ENCODE measurements around the gene TCEAL1.
"Not testable (repeated sequence)": the region's sequence is repeated elsewhere in the genome, so short reads cannot be mapped to it uniquely, and the experiment has no call there.

TCEAL1 gene, protein sequence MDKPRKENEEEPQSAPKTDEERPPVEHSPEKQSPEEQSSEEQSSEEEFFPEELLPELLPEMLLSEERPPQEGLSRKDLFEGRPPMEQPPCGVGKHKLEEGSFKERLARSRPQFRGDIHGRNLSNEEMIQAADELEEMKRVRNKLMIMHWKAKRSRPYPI

DNA sequence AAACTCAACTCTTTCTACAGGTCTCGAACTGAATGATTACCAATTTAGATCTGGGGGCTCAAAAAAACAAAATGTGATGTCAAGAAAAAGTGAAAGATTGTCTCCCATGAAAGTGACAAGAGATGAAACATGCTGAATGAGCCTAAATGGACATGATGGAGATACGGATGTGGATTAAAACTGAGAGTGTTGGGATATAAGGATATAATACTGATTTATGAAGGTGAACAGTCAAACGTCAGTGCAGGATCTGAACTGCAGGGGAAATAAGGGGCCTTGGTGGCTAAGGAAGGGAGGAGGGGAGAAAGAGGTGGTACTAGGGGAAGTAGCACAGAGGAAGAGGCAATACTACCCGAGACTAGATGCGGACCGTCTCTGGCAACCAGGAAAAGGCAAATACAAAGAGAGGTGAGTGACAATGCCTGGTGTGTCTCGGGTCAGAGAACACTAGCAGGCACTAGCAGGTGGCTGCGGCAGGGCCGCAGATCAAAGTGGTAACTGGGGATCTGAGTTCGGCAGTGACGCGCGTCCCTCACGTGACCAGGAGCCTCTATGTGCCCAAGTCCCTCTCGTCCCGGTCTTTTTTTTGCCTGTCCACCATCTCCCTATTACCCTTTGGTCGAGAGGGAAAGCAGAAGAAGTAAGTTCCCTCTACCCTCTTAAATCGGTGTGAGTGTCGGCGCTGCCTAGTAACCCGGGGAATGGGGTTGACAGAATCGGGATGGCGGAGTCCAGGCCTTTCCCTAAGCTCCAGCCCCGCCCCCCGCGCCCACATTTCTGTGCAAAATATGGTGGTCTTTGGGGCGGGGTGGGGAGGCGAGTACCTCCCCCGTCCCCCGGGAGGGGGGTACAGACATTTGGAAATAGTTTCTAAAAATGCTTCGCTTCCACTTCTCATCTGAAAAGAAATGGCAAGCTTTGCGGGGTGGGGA, at the start of gene TCEAL1:
Gene TCEAL1 (plus strand): TSS at position 590 of the 932 bp plus-strand sequence. CDS start 942 bp downstream, outside the sequence.
- peak; percentile 29 for DNase-seq

DNA sequence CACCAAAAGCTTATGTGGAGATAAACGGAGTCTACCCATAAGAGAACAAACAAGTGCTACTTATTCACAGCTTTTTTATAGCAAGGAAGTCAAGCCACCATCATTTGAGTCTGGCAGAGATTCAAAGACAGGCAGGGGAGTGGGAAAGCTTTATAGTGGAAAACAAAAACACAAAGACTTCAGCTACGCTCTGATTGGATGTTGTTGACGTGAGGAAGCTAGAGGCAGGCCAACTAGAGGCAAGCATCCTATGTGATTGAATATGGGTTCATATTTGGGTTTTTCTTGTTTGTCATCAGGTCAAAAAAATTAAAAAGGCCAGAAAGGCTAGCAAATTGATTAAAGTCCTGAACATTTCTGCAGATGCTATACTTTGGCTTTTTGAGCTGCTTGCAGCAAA, 44.2 kb upstream of the TCEAL1 start:
- no peak for DNase-seq

DNA sequence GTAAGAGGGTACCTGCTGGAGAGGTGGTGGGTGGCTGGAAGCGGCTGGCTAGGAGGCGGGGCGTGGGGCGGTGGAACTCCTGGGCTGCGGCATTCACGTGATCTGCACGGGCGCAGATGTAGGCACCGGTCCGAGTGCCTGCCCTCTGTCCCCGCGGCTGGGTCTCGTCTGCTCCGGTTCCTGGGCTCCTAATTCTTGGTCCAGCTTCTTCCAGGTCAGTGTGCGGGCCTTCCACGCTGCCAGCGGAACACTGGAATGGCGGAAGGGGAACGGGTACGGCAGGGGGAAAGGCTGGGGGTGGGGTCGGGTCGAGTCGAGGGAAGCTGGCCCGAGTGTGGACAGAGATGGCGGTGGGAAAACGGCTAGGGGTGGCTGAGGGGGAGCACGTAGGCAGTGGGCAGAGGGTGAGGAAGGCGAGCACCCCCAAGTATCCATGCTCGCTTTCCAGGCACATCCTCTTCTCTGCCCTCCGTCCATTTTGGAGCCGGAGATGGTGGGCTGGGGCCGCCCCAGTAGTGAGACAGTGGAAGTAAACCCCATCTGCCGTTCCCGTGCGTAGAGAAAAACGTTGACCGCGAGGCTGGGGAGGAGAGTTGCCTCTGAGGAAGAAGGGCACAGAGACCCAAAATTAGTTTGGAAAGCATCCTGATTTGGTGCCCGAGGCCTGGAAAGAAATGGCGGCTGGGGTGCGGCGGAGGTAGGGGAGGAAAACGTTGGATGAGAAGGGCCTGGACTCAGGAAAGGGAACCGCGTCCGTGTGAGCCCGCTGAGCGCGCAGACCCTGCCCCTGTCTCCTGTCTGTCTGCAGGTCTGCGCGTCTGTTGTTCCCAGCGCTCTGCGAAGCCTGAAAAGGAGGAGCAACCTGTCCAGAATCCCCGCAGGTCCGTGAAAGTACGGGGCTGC, 43.1 kb upstream of the TCEAL1 start, which contains the start of gene TCEAL4:
Gene TCEAL4 (plus strand): TSS at position 105 of the 903 bp plus-strand sequence. CDS start 1,161 bp downstream, outside the sequence.
- peak; percentile 39 for DNase-seq

DNA sequence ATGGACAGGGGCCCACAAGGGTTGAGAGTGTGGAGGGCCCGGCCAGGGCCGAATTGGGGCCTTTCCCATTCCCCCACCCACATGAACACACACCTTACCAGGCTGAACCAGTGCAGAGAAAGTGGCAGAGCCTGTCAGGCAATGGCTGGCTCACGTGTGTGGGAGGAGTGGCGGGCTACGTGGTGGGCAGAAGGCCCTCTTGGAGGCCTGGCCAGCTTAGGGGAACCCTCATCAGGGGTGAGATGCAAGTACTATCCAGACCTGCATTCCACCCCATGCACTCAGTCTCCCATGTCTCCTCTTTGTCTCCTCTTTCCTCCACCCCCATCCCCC, 42.5 kb upstream of the TCEAL1 start:
- DNase-seq: no peak

DNA sequence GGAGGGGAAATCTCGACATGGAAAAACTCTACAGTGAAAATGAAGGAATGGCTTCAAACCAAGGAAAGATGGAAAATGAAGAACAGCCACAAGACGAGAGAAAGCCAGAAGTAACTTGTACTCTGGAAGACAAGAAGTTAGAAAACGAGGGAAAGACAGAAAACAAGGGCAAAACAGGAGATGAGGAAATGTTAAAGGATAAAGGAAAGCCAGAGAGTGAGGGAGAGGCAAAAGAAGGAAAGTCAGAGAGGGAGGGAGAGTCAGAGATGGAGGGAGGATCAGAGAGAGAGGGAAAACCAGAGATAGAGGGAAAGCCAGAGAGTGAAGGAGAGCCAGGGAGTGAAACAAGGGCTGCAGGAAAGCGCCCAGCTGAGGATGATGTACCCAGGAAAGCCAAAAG, 42.1 kb upstream of the TCEAL1 start:
- no peak for DNase-seq

DNA sequence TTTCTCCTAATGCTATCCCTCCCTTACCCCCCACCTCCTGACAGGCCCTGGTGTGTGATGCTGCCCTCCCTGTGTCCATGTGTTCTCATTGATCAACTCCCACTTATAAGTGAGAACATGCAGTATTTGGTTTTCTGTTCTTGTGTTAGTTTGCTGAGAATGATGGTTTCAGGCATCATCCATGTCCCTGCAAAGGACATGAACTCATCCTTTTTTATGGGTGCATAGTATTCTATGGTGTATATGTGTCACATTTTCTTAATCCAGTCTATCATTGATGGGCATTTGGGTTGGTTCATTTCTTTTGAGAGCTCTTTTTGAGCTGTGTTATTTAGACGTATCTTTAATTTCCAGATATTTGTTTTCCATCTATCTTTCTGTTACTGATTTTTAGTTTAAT, 36.5 kb upstream of the TCEAL1 start:
- not testable (repeated sequence) for DNase-seq

DNA sequence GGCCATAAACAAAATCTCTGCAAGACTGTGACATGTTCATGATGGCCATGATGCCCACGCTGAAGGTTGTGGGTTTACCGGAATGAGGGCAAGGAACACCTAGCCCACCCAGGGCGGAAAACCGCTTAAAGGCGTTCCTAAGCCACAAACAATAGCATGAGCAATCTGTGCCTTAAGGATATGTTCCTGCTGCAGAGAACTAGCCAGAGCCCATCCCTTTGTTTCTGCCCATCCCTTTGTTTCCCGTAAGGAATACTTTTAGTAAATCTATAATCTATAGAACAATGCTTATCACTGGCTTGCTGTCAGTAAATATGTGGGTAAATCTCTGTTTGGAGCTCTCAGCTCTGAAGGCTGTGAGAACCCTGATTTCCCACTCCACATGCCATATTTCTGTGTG, 33.6 kb upstream of the TCEAL1 start:
- not testable (repeated sequence) for DNase-seq

DNA sequence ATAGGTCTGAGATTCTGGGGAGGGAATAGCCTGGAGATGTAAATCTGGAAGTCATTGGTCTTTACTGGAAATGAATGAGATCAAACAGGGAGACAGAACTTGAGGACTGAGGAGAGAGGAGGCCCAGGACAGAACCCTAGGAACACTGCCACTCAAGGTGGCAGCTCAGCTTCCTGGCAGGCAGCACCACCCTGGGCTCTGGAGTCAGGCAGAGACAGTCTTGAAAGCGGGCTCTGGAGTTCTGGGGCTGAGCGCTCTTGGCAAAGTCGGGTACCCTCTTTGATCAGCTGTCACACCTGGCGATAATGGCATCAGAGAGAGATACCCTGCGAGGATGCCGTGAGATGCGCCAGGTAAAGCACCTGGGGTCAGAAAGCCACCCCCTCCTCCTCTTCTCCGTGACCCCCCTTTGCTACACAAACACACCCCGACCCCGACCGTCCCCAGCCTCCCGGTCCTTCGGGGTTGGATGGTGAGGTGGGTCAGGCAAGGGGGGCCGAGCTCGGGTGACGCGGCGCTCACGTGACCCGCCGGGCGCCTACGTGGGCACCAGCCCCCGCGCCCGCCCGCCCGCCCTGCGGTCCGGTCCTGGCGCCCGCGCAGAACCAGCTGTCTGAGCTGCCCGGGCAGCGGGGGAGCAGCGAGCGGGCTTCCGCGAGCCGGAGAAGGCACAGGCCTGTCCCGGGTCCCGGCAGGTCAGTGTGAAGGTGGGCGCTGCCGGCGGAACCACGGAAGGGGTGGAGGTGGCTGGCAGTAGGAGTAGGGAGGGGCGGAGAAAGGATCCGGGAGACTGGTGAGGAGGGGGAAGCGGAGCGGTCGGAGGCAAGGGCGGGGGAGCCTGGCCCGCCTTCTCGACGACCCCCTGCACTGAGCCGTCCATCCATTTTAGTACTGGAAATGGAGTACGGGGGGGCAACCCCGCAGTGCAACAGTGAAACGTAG, 21.1 kb upstream of the TCEAL1 start, which contains the start of gene TCEAL3:
Gene TCEAL3 (plus strand): TSS at position 600 of the 942 bp plus-strand sequence. CDS start 1,102 bp downstream, outside the sequence.
- peak; percentile 36 for DNase-seq

DNA sequence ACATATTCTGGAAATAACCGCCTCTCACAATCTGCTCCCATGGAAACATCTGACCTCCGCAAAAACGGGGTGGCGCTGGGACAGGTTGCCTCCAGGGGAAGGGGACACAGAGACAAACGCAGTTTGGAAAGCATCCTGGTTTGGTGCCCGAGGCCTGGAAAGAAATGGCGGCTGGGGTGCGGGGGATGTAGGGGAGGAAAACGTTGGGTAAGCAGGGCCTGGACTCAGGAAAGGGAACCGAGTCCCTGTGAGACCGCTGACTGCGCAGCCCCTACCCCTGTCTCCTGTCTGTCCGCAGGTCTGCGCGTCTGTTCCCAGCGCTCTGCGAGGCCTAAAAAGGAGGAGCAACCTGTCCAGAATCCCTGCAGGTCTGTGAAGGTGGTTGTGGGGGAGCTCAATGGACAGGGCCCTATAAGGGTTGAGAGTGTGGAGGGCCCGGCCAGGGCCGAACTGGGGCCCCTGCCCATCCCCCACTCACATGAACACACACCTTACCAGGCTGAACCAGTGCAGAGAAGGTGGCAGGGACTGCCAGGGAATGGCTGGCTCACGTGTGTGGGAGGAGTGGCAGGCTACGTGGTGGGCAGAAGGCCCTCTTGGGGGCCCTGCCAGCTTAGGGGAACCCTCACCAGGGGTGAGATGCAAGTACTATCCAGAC, 20.3 kb upstream of the TCEAL1 start:
- no peak for DNase-seq

DNA sequence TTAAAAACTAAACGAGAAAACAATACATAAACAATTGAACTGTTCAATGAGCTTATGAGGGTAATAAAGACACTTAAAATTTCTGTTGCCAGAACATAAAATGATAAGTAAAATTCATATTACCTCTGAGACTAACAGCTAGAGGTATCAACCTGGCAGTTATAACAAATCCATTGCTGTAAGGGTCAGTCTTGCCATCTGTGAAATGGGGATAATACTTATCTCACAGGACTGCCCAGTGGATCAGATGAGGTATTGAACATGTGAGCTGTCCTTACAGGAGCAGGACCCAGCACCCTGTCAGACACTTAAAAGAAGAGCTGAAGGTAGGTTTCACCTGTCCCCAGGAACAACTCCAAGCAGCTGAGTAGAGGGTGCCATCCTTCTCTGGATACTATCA, 18.5 kb upstream of the TCEAL1 start:
- no peak for DNase-seq

DNA sequence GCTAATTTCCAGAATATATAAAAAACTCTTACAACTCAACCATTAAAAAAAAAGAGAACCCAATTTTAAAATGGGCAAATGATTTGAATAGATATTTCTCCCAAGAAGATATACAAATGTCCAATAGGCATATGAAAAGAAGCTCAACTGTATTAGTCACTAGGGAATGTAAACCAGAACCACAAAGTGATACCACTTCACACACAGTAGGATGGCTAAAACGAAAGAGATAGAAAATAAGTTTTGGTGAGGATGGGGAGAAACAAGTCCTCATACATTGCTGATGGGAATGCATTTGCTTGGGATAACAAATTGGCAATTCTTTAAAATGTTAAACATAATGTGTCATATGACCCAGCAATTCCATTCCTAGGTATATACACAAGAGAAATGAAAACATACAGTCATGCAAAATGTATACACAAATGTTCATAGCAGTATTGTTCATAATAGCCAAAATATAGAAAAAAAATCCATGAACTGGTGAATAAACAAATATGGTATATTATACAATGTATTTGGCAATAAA, 15.3 kb upstream of the TCEAL1 start:
- no peak for DNase-seq

DNA sequence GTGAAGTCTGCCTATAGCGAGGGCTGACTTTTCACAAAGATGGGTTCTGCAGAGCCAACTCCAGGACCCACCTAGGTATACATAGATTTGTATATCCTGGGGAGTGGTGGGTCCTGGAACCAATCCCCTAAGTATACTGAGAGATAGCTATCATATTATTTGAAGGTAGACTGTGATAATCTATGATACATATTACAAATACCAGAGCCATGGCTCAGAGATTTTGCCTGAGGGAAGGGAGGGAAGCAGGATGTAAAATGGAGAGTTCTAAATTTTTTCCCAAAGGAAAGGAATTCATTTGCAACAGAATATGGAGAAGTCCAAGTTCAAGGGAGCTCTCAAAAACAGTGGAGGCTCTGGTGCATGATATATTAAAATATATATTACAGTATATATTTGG, 13.8 kb upstream of the TCEAL1 start:
- no peak for DNase-seq

DNA sequence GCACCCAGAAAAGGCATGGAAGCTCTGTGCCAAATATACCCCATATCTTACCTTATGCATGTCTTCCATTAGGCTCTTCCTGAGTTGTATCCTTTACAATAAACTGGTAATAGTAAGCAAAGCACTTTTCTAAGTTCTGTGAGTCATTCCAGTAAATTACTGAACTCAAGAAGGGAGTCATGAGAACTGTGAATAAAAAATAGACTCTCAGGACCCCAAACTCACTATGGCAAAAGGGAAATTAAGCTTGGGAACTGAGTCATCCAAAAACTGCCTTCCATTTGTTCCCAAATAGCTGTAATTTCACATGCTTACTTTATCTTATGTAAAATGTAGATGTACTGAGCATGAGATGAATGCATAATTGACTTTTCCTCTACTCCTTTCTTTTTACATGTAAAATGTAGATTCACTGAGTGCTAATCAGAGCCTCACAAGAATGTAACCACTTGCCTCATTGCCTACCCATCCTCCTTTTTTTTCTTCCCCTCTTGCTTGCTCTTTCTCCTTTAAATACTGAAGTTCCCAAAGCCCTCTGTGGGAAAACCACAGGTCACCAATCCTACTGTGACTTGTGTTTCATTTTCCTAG, 12.9 kb upstream of the TCEAL1 start:
- no peak for DNase-seq

DNA sequence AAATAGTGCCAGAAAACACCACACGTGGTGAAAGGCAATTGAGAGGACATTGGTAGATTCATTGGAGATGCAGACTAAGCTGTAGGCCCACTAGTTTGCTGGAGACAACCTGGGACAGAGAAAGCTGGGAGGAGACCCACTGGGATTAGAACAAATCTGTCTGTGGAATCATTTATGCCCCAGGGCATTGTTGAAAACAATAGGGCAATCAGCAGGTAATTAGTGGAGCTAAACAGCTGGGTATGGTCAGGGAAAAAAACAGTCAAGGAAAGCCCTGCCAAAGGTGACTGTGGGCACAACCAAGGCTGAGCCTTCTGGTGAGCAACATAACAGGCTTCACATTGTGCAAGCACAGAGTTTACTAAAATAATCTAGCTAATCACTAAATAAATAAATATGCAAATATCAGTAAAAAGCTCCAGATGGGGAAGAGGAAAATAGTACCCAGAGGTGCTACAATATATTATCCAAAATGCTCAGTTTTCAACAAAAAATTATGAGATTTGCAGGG, 12.0 kb upstream of the TCEAL1 start:
- no peak for DNase-seq

DNA sequence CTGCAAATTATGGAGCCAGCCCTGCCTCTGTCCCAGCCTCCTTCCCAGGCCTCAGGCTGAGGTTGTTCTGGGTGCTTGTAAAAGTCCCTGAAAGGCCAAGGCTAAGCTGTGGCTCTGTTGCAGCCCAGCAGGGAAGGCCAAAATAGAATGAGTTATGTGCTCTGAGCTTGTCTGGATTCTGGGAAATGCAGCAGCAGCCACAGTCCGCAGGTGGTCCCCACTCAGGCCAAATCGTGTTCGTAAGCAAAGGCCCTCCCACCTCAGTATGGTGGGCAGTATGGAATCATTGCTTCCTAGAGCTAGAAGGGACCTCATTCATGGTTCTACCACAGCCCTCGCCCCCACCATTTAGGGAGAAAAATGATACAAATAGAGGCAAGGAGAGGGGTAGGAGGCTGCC, 4.7 kb upstream of the TCEAL1 start:
- no peak for DNase-seq

DNA sequence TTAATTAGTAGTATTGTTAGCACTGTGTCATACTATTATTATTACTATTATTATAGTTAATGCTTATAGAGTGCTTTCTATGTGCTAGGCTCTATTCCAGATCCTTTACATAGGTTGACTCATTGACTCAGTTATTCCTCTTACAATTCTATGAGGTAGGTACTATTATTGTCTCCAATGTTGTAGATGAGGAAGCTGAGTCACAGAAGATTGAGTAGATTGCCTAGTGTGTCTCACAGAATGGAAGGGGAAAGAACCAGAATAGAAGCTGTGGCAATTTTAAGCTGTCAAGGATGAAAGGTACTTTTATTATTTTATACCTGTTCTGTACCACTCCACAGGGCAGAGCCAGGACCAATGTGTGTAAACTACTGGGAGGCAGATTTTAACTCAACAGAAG, 1.9 kb upstream of the TCEAL1 start:
- DNase-seq: no peak

DNA sequence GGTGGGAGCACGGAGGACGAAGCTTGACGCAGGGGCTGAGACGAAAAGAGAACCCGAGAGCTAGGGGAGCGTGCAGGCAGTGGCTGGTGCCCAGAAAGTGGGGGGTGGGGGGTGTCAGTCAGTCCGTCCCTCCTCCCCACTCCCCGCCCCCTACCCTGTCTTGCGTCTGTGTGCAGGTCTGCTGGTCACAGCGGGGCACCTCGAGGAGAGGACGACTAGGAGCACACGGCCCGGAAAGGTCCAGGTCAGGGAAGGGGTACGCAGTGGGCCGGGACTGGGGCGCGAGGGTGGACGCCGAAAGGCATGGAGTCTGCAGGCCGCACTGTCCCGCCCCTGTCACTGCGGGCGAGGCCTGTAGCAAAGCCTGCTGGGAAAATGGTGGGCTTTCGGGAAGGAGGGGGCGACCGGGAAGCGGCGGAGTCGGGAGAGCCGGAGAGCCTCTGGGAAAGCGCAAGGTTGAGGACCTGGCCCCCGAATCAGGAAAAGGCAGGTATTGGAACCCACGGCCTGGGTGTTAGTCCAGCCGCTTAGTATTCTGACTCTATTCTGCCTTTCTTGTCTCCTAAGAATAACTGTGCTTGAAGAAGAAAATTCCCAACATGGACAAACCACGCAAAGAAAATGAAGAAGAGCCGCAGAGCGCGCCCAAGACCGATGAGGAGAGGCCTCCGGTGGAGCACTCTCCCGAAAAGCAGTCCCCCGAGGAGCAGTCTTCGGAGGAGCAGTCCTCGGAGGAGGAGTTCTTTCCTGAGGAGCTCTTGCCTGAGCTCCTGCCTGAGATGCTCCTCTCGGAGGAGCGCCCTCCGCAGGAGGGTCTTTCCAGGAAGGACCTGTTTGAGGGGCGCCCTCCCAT, 769 bp downstream of the TCEAL1 start:
- peak; percentile 34 for DNase-seq

DNA sequence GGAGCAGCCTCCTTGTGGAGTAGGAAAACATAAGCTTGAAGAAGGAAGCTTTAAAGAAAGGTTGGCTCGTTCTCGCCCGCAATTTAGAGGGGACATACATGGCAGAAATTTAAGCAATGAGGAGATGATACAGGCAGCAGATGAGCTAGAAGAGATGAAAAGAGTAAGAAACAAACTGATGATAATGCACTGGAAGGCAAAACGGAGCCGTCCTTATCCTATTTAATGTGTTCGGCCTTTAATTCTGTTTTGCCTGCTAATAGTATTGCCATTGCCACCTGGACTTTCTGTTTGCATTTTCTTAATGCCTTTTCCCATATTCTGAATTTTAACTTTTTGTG, 1.4 kb downstream of the TCEAL1 start:
- no peak for DNase-seq

DNA sequence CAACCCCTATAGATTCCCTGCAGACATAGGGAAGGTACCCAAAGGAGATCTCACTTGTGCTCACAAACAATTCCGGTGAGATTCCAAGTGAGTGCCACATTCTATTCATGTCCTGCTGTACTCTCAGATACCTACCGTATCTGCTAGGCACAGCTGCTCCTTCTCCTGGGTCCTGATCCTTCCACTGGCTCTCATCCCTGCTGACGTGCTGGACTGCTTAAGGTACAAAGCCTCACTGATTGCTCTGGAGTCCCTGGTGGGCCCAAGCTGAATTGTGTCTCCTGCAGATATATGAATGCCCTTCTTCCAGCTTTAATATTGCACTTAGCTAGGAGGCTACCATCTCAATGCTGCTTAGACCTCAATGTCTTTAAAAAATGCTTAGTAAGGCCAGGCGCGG, 2.4 kb downstream of the TCEAL1 start:
- DNase-seq: no peak

DNA sequence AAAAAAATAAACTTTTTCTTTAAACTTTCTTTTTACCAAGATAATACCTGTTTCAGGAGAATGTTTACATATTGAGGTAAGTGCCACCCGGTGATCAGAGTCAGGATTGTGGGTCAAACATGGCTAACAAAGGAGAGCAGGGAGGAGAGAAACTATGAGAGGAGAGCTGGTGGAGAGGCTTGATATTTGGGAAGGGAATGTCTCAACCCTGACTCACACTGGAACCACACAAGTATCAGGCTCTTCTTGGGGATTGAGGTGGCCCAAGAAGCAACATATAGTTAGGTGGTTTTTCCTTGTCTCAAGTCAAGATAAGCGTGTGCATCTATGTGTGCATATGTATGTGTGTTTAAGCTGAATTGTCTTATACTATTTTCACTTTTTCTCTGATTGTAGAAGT, 6.7 kb downstream of the TCEAL1 start:
- DNase-seq: no peak
